Measurements from ENCODE around the gene MAPKAPK2.

DNA sequence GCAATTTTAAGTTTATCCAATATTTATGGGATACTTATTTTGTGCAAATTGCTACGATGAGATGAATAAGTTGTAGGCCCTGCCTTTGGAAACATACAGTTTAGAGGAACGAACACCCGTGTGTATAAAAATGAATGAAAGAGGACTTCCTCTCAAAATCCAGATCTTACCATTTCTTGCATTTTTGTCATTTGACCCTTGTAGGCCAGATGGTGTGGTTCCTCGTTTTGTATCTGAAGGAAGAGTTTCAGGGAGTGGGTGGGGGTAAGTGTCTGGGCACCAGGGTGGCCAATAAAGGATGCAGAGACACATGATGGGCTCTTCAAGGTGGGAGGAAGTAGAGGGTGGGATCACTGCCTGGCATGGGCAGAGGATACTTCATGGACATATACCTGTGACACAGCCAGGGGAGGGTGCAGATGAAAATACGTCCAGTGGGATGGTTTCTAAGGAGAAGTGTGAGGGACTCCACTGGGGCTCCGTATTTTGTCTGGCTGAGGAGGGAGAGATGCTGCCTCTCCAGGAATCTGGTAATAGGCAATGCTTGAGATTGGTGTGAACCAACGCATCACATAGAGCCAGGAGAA is 14.4 kb downstream of the MAPKAPK2 start:
- no peak for TF ChIP-seq MIER2 (CRISPR knock-in tag; IDR thresholded peaks at IDR 0.05)
- no peak for TF ChIP-seq CBX2 (IDR thresholded peaks at IDR 0.05; ENCODE audit: low read depth, low read length)
- TF ChIP-seq CBX2 (CRISPR knock-in tag; IDR thresholded peaks at IDR 0.05; ENCODE audit: low read depth) = no peak
- no peak for TF ChIP-seq MEIS1 (CRISPR knock-in tag; IDR thresholded peaks at IDR 0.05; ENCODE audit: borderline replicate concordance)
- TF ChIP-seq ZNF629 (CRISPR knock-in tag; conservative IDR thresholded peaks at IDR 0.05) = no peak
